HG02678 (cell line): Measurements from ENCODE around the gene UBXN1.

Experiments
- ATAC-seq: cut with Tn5 transposase; IDR thresholded peaks from one replicate; pipeline ENCODE4 v1.9.1; 2021; ENCODE audit warnings: mild to moderate bottlenecking, moderate library complexity; ENCODE audit not compliant: unreplicated experiment

The UBXN1 gene, protein sequence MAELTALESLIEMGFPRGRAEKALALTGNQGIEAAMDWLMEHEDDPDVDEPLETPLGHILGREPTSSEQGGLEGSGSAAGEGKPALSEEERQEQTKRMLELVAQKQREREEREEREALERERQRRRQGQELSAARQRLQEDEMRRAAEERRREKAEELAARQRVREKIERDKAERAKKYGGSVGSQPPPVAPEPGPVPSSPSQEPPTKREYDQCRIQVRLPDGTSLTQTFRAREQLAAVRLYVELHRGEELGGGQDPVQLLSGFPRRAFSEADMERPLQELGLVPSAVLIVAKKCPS

GRCh38 chr11:62678770-62679696 is at the start of gene UBXN1:
UBXN1 (minus strand) TSS chr11:62679073; CDS start chr11:62678923, 150 bp downstream.
- peak; percentile 71 for ATAC-seq

- ATAC-seq, result peak; percentile 26
These were observed 49.5 kb upstream of the UBXN1 start, which contains the start of gene TTC9C for GRCh38 chr11:62728171-62728988. TTC9C (plus strand) TSS chr11:62728486; CDS start chr11:62728849, 363 bp downstream.

- peak; percentile 59 for ATAC-seq
These were observed 48.9 kb upstream of the UBXN1 start for GRCh38 chr11:62727872-62728170.

- ATAC-seq, result peak; percentile 65
These were observed 48.4 kb upstream of the UBXN1 start, which contains the start of gene HNRNPUL2 for GRCh38 chr11:62727165-62727871. HNRNPUL2 (minus strand) TSS chr11:62727457; CDS start chr11:62727156, 301 bp downstream.

DNA sequence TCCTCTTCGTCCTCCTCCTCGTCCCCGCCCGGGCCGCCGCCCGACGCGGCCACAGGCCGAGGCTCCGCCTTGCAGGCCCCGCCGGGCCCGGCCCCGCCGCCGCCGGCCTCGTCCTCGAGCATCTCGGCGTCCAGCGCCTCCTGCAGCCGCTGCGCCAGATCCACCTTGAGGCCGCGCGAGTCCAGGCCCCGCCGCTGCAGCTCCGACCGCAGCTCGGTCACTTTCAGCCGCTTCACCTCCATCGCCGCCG is 48.0 kb upstream of the UBXN1 start:
- ATAC-seq, result no peak

GRCh38 chr11:62726156-62726914 is 47.5 kb upstream of the UBXN1 start:
- ATAC-seq, result peak; percentile 1

DNA sequence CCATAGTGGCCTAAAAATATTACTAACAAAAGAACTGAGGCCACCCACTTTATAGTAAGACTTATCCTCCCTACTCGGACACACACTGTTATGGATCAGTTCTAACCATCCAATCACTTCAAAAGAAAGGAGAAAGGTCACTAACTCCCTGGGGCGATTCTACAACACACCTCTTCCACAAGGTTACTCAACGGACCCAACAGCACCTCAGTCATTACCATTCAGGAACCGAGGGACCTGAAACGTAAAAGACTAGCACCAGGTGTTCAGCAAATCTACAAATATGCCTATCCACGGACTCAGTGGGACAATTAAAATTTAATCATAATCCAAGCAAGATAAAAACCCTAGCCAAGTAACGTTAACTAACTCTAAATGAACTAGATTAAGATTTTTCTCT is 46.8 kb upstream of the UBXN1 start:
- ATAC-seq, result no peak

DNA sequence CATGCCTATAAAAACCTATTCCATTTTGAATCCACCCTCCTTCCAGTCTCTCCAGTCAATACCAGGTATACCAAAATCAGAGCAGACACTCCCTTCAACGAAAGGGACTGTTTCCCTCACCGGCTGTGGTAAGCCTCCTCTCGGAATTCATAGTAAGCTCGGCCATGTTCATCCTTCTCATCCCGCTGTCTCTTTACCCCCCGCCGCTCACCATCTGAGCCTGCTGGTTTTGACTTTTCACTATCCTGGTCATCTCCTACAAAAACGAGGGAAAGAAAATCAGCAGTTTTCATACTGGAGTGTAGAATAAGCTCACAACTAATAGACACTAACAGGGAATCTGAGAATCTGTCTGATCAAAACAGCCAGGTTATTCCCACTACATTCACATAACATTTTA is 45.3 kb upstream of the UBXN1 start:
- no peak for ATAC-seq

GRCh38 chr11:62721994-62722393 is 43.1 kb upstream of the UBXN1 start:
- ATAC-seq, result no peak

GRCh38 chr11:62719302-62719978 is 40.6 kb upstream of the UBXN1 start:
- no peak for ATAC-seq

DNA sequence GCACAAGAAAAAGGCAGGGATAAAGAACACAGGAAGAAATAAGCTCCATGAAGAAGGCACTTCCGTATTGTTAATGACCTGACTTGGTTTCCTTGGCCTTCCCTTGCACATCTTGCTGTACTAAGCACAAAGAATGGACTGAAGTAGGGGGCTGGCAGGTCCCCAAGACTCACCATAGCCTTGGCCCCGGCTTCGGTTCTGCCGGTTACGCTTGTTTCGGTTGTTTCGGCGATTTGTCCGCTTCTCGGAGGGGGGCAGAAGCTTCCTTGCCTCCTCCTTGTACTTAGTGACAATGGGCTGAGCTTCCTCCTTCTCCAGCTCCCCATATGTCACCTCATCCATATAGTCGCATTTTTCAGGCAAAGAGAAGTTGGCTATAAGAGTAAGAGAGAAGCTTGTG is 37.9 kb upstream of the UBXN1 start:
- ATAC-seq, result no peak

- no peak for ATAC-seq
These were observed 37.3 kb upstream of the UBXN1 start for GRCh38 chr11:62716206-62716605.

- no peak for ATAC-seq
These were observed 36.6 kb upstream of the UBXN1 start for GRCh38 chr11:62715150-62716130.

- no peak for ATAC-seq
These were observed 34.5 kb upstream of the UBXN1 start for GRCh38 chr11:62713343-62713742.

DNA sequence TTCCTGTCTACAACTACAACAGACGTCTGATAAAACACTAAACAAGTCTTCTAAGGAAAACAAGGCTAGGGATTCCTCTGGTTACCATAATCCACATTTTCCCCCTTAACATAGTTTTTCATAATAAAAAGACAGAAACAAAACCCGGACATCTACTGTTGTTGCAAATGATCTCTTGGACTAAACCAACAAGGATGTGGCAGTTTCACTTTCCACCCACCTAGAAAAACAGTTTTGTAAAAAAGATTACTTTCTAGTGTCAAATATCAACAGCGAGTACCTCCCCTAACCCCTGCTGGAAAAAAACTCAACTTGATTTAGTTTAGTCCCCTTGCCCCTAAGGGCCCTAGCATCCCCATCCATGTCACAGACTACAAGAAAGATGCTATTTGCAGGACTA is 34.0 kb upstream of the UBXN1 start:
- no peak for ATAC-seq

GRCh38 chr11:62712276-62712812 is 33.5 kb upstream of the UBXN1 start:
- ATAC-seq, result no peak

DNA sequence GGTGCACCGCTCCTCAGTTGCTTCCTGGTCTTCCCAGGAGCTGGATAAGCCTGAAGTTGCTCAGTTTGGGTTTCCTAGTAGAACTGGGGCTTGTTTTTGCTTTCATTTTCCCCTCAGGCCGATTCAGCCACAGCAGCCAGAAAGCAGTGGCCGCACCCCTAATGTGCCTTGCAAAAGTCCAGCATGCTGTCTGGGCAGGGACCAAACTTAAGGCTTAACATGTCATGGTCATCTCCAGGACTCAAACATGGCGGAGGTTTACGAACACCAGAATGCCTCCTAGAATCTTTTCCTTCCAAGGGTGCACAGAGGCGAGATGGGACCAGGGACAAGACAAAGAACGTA is 31.1 kb upstream of the UBXN1 start:
- peak; percentile 1 for ATAC-seq
